ENCODE measurements around the gene ILK. TPM values are rescaled to one million over a fixed set of nuclear protein-coding genes. Genes with fewer than 3 reads are reported as not detected.

ILK gene
- total and polyA plus RNA-seq, 2 experiments from 2014 or later: 114 to 126 TPM

- peaks cover 3% of the 10 kb centered on the region for H4K20me1 ChIP-seq (ENCODE audit: insufficient read depth, poor library complexity, severe bottlenecking)
- H3K4me3 ChIP-seq: no peak overlapping the region
- H3K36me3 ChIP-seq (replicated peaks; ENCODE audit: insufficient read depth, low read depth): no peaks in the 10 kb centered on the region
- no peaks in the 10 kb centered on the region for H3K9me3 ChIP-seq (ENCODE audit: low read depth)
- H3K79me2 ChIP-seq: peaks cover 17% of the 10 kb centered on the region
- H3K27ac ChIP-seq: no peak overlapping the region
- no peak for DNase-seq (ENCODE audit: low spot score)
- 67% methylated on average over 3 of the region's 3 CpGs for WGBS (ENCODE audit: low lambda C conversion rate, missing lambda C conversion rate)
- H3K27me3 ChIP-seq: no peaks in the 10 kb centered on the region
- no peak overlapping the region for H3K4me2 ChIP-seq
- no peak overlapping the region for H2AFZ ChIP-seq
- peaks cover 4% of the 10 kb centered on the region for H3K4me1 ChIP-seq (ENCODE audit: insufficient read depth)
- TF ChIP-seq EZH2phosphoT487 (IDR thresholded peaks at IDR 0.05; ENCODE audit: low read depth, severe bottlenecking, unreplicated experiment) (no peak), CTCF (IDR thresholded peaks at IDR 0.05; ENCODE audit: poor library complexity) (no peak), EZH2 (IDR thresholded peaks at IDR 0.05; ENCODE audit: borderline replicate concordance) (no peak)
- no peaks in the 10 kb centered on the region for H3K9me2 ChIP-seq (replicated peaks; ENCODE audit: insufficient read depth)
Observed at GRCh38 chr11:6637871-6638270, 34.3 kb downstream of the ILK start.

- Histone ChIP-seq H3K4me2 (no peak overlapping the region), H3K27ac (no peak overlapping the region)
- DNase-seq (ENCODE audit: low spot score): no peak
Observed at GRCh38 chr11:6638429-6638828, 34.9 kb downstream of the ILK start.

GRCh38 chr11:6640036-6640984 lies 36.7 kb downstream of the ILK start:
- Histone ChIP-seq H3K9me3 (ENCODE audit: low read depth) (no peaks in the 10 kb centered on the region), H3K79me2 (peaks cover 33% of the 10 kb centered on the region), H4K20me1 (ENCODE audit: insufficient read depth, poor library complexity, severe bottlenecking) (peaks cover 3% of the 10 kb centered on the region), H3K36me3 (replicated peaks; ENCODE audit: insufficient read depth, low read depth) (no peaks in the 10 kb centered on the region), H3K4me1 (ENCODE audit: insufficient read depth) (peaks cover 4% of the 10 kb centered on the region), H3K27me3 (no peaks in the 10 kb centered on the region), H3K4me3 (no peak overlapping the region), H3K27ac (no peak overlapping the region), H2AFZ (no peak overlapping the region), H3K9me2 (replicated peaks; ENCODE audit: insufficient read depth) (no peaks in the 10 kb centered on the region), H3K4me2 (no peak overlapping the region)
- DNase-seq (ENCODE audit: low spot score): no peak
- TF ChIP-seq CTCF (IDR thresholded peaks at IDR 0.05; ENCODE audit: poor library complexity): no peak
- TF ChIP-seq EZH2 (IDR thresholded peaks at IDR 0.05; ENCODE audit: borderline replicate concordance): no peak
- WGBS (ENCODE audit: low lambda C conversion rate, missing lambda C conversion rate): 96% methylated on average over 36 of the region's 36 CpGs

More at GRCh38 chr11:6638429-6638828, 34.9 kb downstream of the ILK start:
- Histone ChIP-seq H3K79me2 (peaks cover 17% of the 10 kb centered on the region), H3K27me3 (no peaks in the 10 kb centered on the region), H2AFZ (no peak overlapping the region), H3K9me3 (ENCODE audit: low read depth) (no peaks in the 10 kb centered on the region), H3K4me1 (ENCODE audit: insufficient read depth) (peaks cover 4% of the 10 kb centered on the region), H3K9me2 (replicated peaks; ENCODE audit: insufficient read depth) (no peaks in the 10 kb centered on the region), H3K4me3 (no peak overlapping the region), H3K36me3 (replicated peaks; ENCODE audit: insufficient read depth, low read depth) (no peaks in the 10 kb centered on the region), H4K20me1 (ENCODE audit: insufficient read depth, poor library complexity, severe bottlenecking) (peaks cover 3% of the 10 kb centered on the region)
- 87% methylated on average over 4 of the region's 4 CpGs for WGBS (ENCODE audit: low lambda C conversion rate, missing lambda C conversion rate)
- no peak for TF ChIP-seq EZH2phosphoT487 (IDR thresholded peaks at IDR 0.05; ENCODE audit: low read depth, severe bottlenecking, unreplicated experiment)
- TF ChIP-seq CTCF (IDR thresholded peaks at IDR 0.05; ENCODE audit: poor library complexity): no peak
- TF ChIP-seq EZH2 (IDR thresholded peaks at IDR 0.05; ENCODE audit: borderline replicate concordance): no peak
